Keratinocyte (primary cell): ENCODE measurements around the gene SUFU.

Experiments
- EZH2 ChIP-seq: IDR thresholded peaks from one replicate; pipeline ENCODE4 v1.6.1; 2012; ENCODE audit warnings: inconsistent platforms, mild to moderate bottlenecking, low read length, moderate library complexity
- TF ChIP-seq, protein P1 (sequence below), 3 experiments: IDR thresholded peaks in 1 of 3; conservative IDR thresholded peaks in 1 of 3; optimal IDR thresholded peaks in 1 of 3; 2 replicates in 2 of 3; 3 replicates in 1 of 3; pipeline versions ENCODE3 to v1.5.1; 2011; ENCODE audit warnings: low read length in 3 of 3, mild to moderate bottlenecking in 3 of 3, moderate library complexity in 2 of 3, control low read depth in 1 of 3, inconsistent platforms in 1 of 3; ENCODE audit not compliant: insufficient read depth in 2 of 3; ENCODE audit errors: extremely low read depth in 1 of 3

DNA sequence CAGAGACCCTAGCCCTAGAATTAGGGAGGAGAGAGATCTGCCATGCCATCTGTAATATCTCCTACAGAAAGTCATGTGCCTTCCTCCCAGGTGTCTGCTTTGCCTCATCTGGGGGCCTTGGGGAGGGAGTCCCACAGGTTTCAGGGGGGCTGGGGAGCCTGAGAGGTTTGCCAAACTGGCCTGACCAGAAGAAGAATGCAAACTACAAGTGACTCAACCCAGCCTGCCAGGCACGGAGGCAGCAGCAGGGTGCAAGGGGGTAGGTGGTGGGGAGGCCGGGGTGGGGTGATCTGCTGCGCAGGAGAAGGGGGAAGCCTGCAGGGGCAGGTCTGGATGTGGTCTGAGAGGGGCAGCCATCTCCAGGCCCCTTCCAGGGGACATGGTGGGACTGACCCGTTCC is 130.9 kb downstream of the SUFU start:
- TF ChIP-seq, protein P1, sequence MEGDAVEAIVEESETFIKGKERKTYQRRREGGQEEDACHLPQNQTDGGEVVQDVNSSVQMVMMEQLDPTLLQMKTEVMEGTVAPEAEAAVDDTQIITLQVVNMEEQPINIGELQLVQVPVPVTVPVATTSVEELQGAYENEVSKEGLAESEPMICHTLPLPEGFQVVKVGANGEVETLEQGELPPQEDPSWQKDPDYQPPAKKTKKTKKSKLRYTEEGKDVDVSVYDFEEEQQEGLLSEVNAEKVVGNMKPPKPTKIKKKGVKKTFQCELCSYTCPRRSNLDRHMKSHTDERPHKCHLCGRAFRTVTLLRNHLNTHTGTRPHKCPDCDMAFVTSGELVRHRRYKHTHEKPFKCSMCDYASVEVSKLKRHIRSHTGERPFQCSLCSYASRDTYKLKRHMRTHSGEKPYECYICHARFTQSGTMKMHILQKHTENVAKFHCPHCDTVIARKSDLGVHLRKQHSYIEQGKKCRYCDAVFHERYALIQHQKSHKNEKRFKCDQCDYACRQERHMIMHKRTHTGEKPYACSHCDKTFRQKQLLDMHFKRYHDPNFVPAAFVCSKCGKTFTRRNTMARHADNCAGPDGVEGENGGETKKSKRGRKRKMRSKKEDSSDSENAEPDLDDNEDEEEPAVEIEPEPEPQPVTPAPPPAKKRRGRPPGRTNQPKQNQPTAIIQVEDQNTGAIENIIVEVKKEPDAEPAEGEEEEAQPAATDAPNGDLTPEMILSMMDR (optimal IDR thresholded peaks at IDR 0.05 in 1 of 3, IDR thresholded peaks at IDR 0.05 in 1 of 3, conservative IDR thresholded peaks at IDR 0.05 in 1 of 3; ENCODE audit: extremely low read depth in 1 of 3, insufficient read depth in 2 of 3, low read length in 3 of 3) = no peak
- no peak for TF ChIP-seq EZH2
